ENCODE data around the gene VARS2. TPM values are rescaled to one million over a fixed set of nuclear protein-coding genes. Genes with fewer than 3 reads are reported as not detected.
A peak's percentile ranks its signal among the peaks of the same experiment; 100 is the strongest.
"Not testable (repeated sequence)": the region's sequence is repeated elsewhere in the genome, so short reads cannot be mapped to it uniquely, and the experiment has no call there.

VARS2 gene
- total RNA-seq, 2 donors from 2014 or later: 50.5 to 64.4 TPM

- no peak for ATAC-seq (replicated peaks)
- Mint-ChIP-seq H3K4me3 (no peak overlapping the region), H3K27ac (peak overlapping the region; percentile 34), H3K4me1 (no peaks in the 10 kb centered on the region), H3K36me3 (ENCODE audit: low read depth) (peaks cover 91% of the 10 kb centered on the region), H3K27me3 (no peaks in the 10 kb centered on the region), H3K9me3 (no peaks in the 10 kb centered on the region)
Observed at GRCh38 chr6:30922447-30922852, 8.4 kb downstream of the VARS2 start.

DNA sequence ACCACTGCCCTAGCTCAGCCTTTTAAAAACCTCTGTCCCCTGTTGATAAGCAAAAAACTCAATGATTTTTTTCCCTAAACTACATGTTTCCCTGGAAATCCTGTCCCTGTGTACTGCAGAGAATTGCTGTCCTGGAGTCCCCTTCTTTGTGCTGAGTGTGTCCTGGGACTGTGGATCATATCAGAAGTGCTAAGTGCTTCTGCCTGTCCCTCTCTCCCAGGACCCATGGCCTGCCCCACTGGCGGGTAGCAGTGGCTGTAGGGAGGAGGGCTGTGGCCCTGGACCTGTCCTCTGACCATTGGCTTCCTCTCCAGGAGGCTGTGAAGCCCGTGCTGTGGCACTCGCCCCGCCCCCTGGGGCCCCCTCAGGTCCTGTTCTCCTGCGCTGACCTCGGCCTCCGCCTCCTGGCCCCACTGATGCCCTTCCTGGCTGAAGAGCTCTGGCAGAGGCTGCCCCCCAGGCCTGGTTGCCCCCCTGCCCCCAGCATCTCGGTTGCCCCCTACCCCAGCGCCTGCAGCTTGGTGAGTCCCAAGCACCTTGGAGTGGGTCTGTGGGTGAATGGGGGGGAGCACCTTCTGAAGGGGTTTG is 10.1 kb downstream of the VARS2 start:
- not testable (repeated sequence) for H3K4me1 Mint-ChIP-seq; ATAC-seq (replicated peaks); H3K9me3 Mint-ChIP-seq; H3K27me3 Mint-ChIP-seq; H3K27ac Mint-ChIP-seq; H3K4me3 Mint-ChIP-seq
- peaks cover 86% of the 10 kb centered on the region for H3K36me3 Mint-ChIP-seq (ENCODE audit: low read depth)

DNA sequence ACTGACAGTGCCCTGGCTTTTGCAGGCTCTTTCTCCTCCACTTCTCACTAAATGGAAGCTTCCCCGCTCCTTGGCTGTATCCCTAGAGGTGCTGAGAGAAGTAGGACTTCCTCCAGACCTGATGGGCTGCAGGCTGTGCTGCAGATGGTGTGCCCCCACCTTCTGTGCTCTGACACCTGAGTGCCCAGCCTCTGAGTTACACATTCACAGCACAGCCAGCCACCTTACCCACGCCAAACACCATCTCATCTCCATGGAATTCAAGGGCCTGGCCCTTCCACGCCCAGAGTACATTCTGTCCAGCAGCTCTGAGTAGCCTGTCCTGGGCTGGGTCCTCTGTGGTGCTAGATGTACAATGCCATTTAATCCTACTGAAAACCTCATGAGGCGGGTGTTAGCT is 12.6 kb downstream of the VARS2 start:
- H3K9me3 Mint-ChIP-seq: peaks cover 4% of the 10 kb centered on the region
- H3K27me3 Mint-ChIP-seq: no peaks in the 10 kb centered on the region
- H3K4me3 Mint-ChIP-seq: no peak overlapping the region
- no peak overlapping the region for H3K27ac Mint-ChIP-seq
- no peaks in the 10 kb centered on the region for H3K4me1 Mint-ChIP-seq
- no peak for ATAC-seq (replicated peaks)
- H3K36me3 Mint-ChIP-seq (ENCODE audit: low read depth): peaks cover 61% of the 10 kb centered on the region

DNA sequence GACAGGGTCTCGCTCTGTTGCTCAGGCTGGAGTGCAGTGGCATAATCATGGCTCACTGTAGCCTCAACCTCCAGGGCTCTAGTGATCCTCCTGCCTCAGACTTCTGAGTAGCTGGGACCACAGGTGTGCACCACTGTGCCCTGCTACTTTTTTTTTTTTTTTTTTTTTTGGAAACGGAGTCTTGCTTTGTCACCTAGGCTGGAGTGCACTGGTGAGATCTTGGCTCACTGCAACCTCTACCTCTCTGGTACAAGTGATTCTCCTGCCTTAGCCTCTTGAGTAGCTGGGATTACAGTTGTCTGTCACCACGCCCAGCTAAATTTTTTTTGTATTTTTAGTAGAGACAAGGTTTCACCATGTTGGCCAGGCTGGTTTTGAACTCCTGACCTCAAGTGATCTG is 13.0 kb downstream of the VARS2 start:
- not testable (repeated sequence) for H3K4me1 Mint-ChIP-seq; H3K27ac Mint-ChIP-seq; H3K4me3 Mint-ChIP-seq; H3K9me3 Mint-ChIP-seq; H3K27me3 Mint-ChIP-seq; ATAC-seq (replicated peaks)
- peaks cover 57% of the 10 kb centered on the region for H3K36me3 Mint-ChIP-seq (ENCODE audit: low read depth)

GRCh38 chr6:30928677-30929076 is 14.6 kb downstream of the VARS2 start:
- Mint-ChIP-seq H3K27me3 (no peaks in the 10 kb centered on the region), H3K9me3 (peaks cover 4% of the 10 kb centered on the region), H3K4me1 (no peaks in the 10 kb centered on the region), H3K36me3 (ENCODE audit: low read depth) (peaks cover 41% of the 10 kb centered on the region), H3K4me3 (no peak overlapping the region), H3K27ac (no peak overlapping the region)
- ATAC-seq (replicated peaks): no peak

DNA sequence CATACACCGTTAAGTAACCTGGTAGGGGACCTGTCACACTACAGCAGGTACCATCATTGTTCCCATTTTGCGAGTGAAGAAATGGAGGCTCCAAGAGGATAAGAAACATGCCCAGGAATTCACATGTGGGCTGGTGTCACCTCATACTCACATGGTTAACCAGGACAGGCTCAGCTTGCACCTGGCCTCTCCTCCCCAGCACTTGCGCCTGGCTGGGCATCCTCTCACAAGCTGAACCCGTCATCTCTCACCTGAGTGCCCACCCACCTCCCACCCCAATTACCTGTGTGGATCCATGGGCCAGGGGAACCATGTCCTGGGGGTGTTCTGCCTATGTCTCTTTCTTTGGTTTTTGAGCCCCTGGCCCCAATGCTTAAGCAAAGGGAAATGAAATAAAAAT is 16.5 kb downstream of the VARS2 start:
- Mint-ChIP-seq H3K27ac (no peak overlapping the region), H3K27me3 (no peaks in the 10 kb centered on the region), H3K9me3 (peaks cover 4% of the 10 kb centered on the region), H3K36me3 (ENCODE audit: low read depth) (peaks cover 28% of the 10 kb centered on the region), H3K4me3 (no peak overlapping the region), H3K4me1 (no peaks in the 10 kb centered on the region)
- no peak for ATAC-seq (replicated peaks)

DNA sequence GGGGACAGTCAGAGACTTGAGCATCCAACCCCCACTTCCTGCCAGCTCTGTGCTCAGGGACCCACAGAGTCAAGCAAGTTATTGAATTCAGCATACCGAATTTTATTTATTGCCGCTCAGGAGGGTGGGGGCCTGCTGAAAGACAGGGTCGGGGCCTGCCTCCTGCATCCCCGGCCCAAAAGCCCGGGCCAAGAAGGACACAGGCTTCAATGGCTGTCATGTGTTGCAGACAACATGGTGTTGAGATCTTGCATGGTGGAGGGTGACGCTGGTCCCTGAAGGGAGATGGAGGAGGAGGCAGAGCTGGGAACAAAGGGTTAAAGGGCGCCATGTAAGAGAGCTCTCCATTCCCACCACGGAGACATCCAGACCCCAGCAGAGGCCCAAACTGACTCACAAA is 17.2 kb downstream of the VARS2 start:
- Mint-ChIP-seq H3K4me1 (no peaks in the 10 kb centered on the region), H3K4me3 (no peak overlapping the region), H3K9me3 (peaks cover 4% of the 10 kb centered on the region), H3K27ac (no peak overlapping the region), H3K36me3 (ENCODE audit: low read depth) (peaks cover 23% of the 10 kb centered on the region), H3K27me3 (no peaks in the 10 kb centered on the region)
- no peak for ATAC-seq (replicated peaks)

GRCh38 chr6:30931969-30932645 is 18.1 kb downstream of the VARS2 start, which contains the start of gene SFTA2:
SFTA2 (minus strand) TSS chr6:30932170; CDS start chr6:30932096, 74 bp downstream.
- Mint-ChIP-seq H3K27me3 (no peaks in the 10 kb centered on the region), H3K27ac (no peak within 1 kb of the TSS), H3K9me3 (peaks cover 4% of the 10 kb centered on the region), H3K36me3 (ENCODE audit: low read depth) (peaks cover 15% of the 10 kb centered on the region), H3K4me1 (no peaks in the 10 kb centered on the region), H3K4me3 (no peak within 1 kb of the TSS)
- ATAC-seq (replicated peaks): no peak

GRCh38 chr6:30932665-30933365 is 18.8 kb downstream of the VARS2 start:
- peaks cover 4% of the 10 kb centered on the region for H3K9me3 Mint-ChIP-seq
- no peaks in the 10 kb centered on the region for H3K27me3 Mint-ChIP-seq
- H3K27ac Mint-ChIP-seq: no peak overlapping the region
- no peak overlapping the region for H3K4me3 Mint-ChIP-seq
- ATAC-seq (replicated peaks): no peak
- peaks cover 8% of the 10 kb centered on the region for H3K36me3 Mint-ChIP-seq (ENCODE audit: low read depth)
- H3K4me1 Mint-ChIP-seq: no peaks in the 10 kb centered on the region

GRCh38 chr6:30935018-30935417 is 21.0 kb downstream of the VARS2 start:
- H3K27me3 Mint-ChIP-seq: peaks cover 2% of the 10 kb centered on the region
- no peaks in the 10 kb centered on the region for H3K36me3 Mint-ChIP-seq (ENCODE audit: low read depth)
- H3K27ac Mint-ChIP-seq: no peak overlapping the region
- H3K9me3 Mint-ChIP-seq: no peaks in the 10 kb centered on the region
- H3K4me1 Mint-ChIP-seq: no peaks in the 10 kb centered on the region
- H3K4me3 Mint-ChIP-seq: no peak overlapping the region
- ATAC-seq (replicated peaks): no peak

- H3K9me3 Mint-ChIP-seq: no peaks in the 10 kb centered on the region
- no peak overlapping the region for H3K27ac Mint-ChIP-seq
- H3K36me3 Mint-ChIP-seq (ENCODE audit: low read depth): no peaks in the 10 kb centered on the region
- peaks cover 17% of the 10 kb centered on the region for H3K27me3 Mint-ChIP-seq
- no peaks in the 10 kb centered on the region for H3K4me1 Mint-ChIP-seq
- no peak for ATAC-seq (replicated peaks)
- H3K4me3 Mint-ChIP-seq: no peak overlapping the region
Observed at GRCh38 chr6:30937265-30937664, 23.2 kb downstream of the VARS2 start.

GRCh38 chr6:30938730-30939129 is 24.7 kb downstream of the VARS2 start:
- no peaks in the 10 kb centered on the region for H3K36me3 Mint-ChIP-seq (ENCODE audit: low read depth)
- no peak overlapping the region for H3K27ac Mint-ChIP-seq
- H3K4me1 Mint-ChIP-seq: no peaks in the 10 kb centered on the region
- H3K4me3 Mint-ChIP-seq: no peak overlapping the region
- H3K9me3 Mint-ChIP-seq: no peaks in the 10 kb centered on the region
- peaks cover 29% of the 10 kb centered on the region for H3K27me3 Mint-ChIP-seq
- ATAC-seq (replicated peaks): no peak

DNA sequence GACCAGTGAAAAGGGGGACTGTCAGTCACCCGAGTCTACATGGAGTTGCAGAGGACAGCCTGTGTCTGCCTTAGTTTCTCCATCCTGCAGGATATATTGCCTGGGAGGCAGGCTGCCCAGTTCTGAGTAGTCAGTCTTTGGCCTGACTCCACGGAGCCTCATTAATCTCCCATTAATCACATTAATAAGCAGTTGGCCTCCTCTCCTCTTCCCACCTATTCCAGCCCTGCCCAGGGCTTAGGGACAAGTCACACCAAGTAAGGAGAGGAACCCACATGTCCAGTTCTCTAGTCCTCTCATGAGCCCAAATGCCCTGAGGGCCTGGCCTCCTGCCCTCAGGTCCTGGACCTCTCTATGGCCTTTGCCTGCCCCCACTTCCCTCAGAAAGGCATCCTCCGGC is 25.4 kb downstream of the VARS2 start:
- ATAC-seq (replicated peaks): no peak
- Mint-ChIP-seq H3K36me3 (ENCODE audit: low read depth) (no peaks in the 10 kb centered on the region), H3K9me3 (no peaks in the 10 kb centered on the region), H3K4me3 (no peak overlapping the region), H3K27me3 (peaks cover 34% of the 10 kb centered on the region), H3K4me1 (no peaks in the 10 kb centered on the region), H3K27ac (no peak overlapping the region)

- Mint-ChIP-seq H3K4me1 (no peaks in the 10 kb centered on the region), H3K36me3 (ENCODE audit: low read depth) (no peaks in the 10 kb centered on the region), H3K9me3 (no peaks in the 10 kb centered on the region), H3K27me3 (peaks cover 40% of the 10 kb centered on the region), H3K27ac (no peak within 1 kb of the TSS), H3K4me3 (no peak within 1 kb of the TSS)
- ATAC-seq (replicated peaks): no peak
Observed at GRCh38 chr6:30940361-30940986, 26.4 kb downstream of the VARS2 start, which contains the start of gene MUCL3. MUCL3 (plus strand) TSS chr6:30940973; CDS start chr6:30941000, 27 bp downstream.

Measured in activated T-helper 17 cell treated with anti-CD3 and anti-CD28 coated beads, Interleukin-2, amount 50 U/mL, for 72 hours (primary cell).